ENCODE measurements around the gene LRRC75A.

- TF ChIP-seq PREB (CRISPR knock-in tag; IDR thresholded peaks at IDR 0.05; ENCODE audit: borderline replicate concordance) (no peak), ZNF263 (CRISPR knock-in tag; IDR thresholded peaks at IDR 0.05; ENCODE audit: low read depth) (no peak), TEAD1 (CRISPR knock-in tag; IDR thresholded peaks at IDR 0.05) (no peak), ELF4 (CRISPR knock-in tag; IDR thresholded peaks at IDR 0.05; ENCODE audit: low read depth) (no peak), NR1H2 (CRISPR knock-in tag; IDR thresholded peaks at IDR 0.05) (no peak)
These were observed 42.0 kb downstream of the LRRC75A start for GRCh38 chr17:16450028-16450427.
